GM23338 (cell line): ENCODE measurements around the gene KLF1.

Source experiments
- CREB1 ChIP-seq: fragments of 250-450 bp; sonication (Bioruptor Pico); IDR thresholded peaks from 2 replicates; pipeline ENCODE4 v1.5.0; 2020; ENCODE audit warnings: low read depth, mild to moderate bottlenecking, moderate library complexity
- CTCF ChIP-seq, 2 experiments: fragments of 200-600 bp in 1 of 2; sonication (generic) in 1 of 2; conservative IDR thresholded peaks; 2 replicates each; pipeline versions ENCODE4 v1.5.1 to v1.6.1; 2016 to 2017; ENCODE audit warnings: antibody characterized with exemption in 2 of 2, low read depth in 2 of 2, mild to moderate bottlenecking in 2 of 2, moderate library complexity in 1 of 2
- EZH2 ChIP-seq: fragments of 200-600 bp; sonication (generic); IDR thresholded peaks from one replicate; pipeline ENCODE4 v1.8.0; 2017; ENCODE audit warnings: antibody characterized with exemption, mild to moderate bottlenecking, low read depth; ENCODE audit not compliant: unreplicated experiment
- EZH2phosphoT487 ChIP-seq: fragments of 200-600 bp; sonication (generic); IDR thresholded peaks from one replicate; pipeline ENCODE4 v1.8.1; 2018; ENCODE audit warnings: antibody characterized with exemption; ENCODE audit not compliant: unreplicated experiment
- NANOG ChIP-seq: IDR thresholded peaks from 2 replicates; pipeline ENCODE4 v1.6.1; 2016; ENCODE audit warnings: antibody characterized with exemption, borderline replicate concordance
- POLR2AphosphoS5 ChIP-seq: IDR thresholded peaks from 2 replicates; pipeline ENCODE4 v1.6.1; 2016; ENCODE audit warnings: antibody characterized with exemption, low read depth
- REST ChIP-seq: IDR thresholded peaks from one replicate; pipeline ENCODE4 v1.6.1; 2018; ENCODE audit warnings: antibody characterized with exemption; ENCODE audit not compliant: unreplicated experiment
- ZNF114 ChIP-seq: fragments of 250-450 bp; sonication (Bioruptor Pico); IDR thresholded peaks from 2 replicates; pipeline ENCODE4 v1.5.0; 2020; ENCODE audit warnings: mild to moderate bottlenecking, moderate library complexity
- ZNF331 ChIP-seq: fragments of 250-450 bp; sonication (Bioruptor Pico); IDR thresholded peaks from 2 replicates; pipeline ENCODE4 v1.5.0; 2020; ENCODE audit warnings: low read depth, mild to moderate bottlenecking, moderate library complexity

- TF ChIP-seq CTCF (conservative IDR thresholded peaks at IDR 0.05; ENCODE audit: low read depth in 2 of 2) (no peak), EZH2phosphoT487 (no peak), POLR2AphosphoS5 (no peak), REST (no peak), EZH2 (no peak), ZNF114 (CRISPR knock-in tag) (no peak), NANOG (no peak), CREB1 (CRISPR knock-in tag) (no peak), ZNF331 (no peak)
Measured at GRCh38 chr19:12856653-12857052, 30.3 kb downstream of the KLF1 start.
